ENCODE measurements around the gene LANCL1. TPM values are rescaled to one million over a fixed set of nuclear protein-coding genes. Genes with fewer than 3 reads are reported as not detected.

The LANCL1 gene
- total RNA-seq, 1 experiment from 2014 or later, result 49.9 TPM

GRCh38 chr2:210493528-210493927 lies 17.0 kb upstream of the LANCL1 start:
- no peaks in the 10 kb centered on the region for H3K23me2 ChIP-seq (ENCODE audit: insufficient read length, low read depth, low read length, poor library complexity, severe bottlenecking)
- Mint-ChIP-seq H3K27me3 (ENCODE audit: low read depth) (no peaks in the 10 kb centered on the region), H3K36me3 (ENCODE audit: insufficient read depth in 1 of 3, low read depth in 3 of 3) (no peaks in the 10 kb centered on the region), H3K4me3 (no peak overlapping the region), H3K4me1 (peaks cover 4 to 7% of the 10 kb centered on the region in 2 experiments; a peak in 3 of 4 replicates), H3K27ac (no peak overlapping the region), H3K9me3 (no peaks in the 10 kb centered on the region; a peak in 2 of 5 replicates)
- no peak overlapping the region for H3K56ac ChIP-seq (ENCODE audit: insufficient read length, low read depth, low read length)
- H3K18ac ChIP-seq (ENCODE audit: insufficient read length, low read depth, low read length), result no peak overlapping the region
- no peak overlapping the region for H4K8ac ChIP-seq (replicated peaks; ENCODE audit: insufficient read length, low read depth, low read length)
- no peak overlapping the region for H2BK15ac ChIP-seq (ENCODE audit: low read depth, low read length)
- no peak overlapping the region for H3K23ac ChIP-seq (ENCODE audit: insufficient read length, low read depth, low read length)
- H3K4ac ChIP-seq (ENCODE audit: low read depth, low read length), result no peak overlapping the region
- no peak overlapping the region for H2AK5ac ChIP-seq (ENCODE audit: insufficient read length, low read length)
- H3K4me2 ChIP-seq (ENCODE audit: insufficient read depth, insufficient read length, low read length), result no peak overlapping the region
- no peaks in the 10 kb centered on the region for H3K79me2 ChIP-seq (ENCODE audit: insufficient read depth, low read length)
- H3K14ac ChIP-seq (ENCODE audit: insufficient read depth, low read length), result no peak overlapping the region
- H4K5ac ChIP-seq (ENCODE audit: insufficient read length, low read depth, low read length), result no peak overlapping the region
- H3K9ac ChIP-seq (ENCODE audit: extremely low read depth, insufficient read length, low read length), result no peak overlapping the region
- H3T11ph ChIP-seq (ENCODE audit: low read length), result no peak overlapping the region
- no peak overlapping the region for H2BK12ac ChIP-seq (ENCODE audit: insufficient read length, low read depth, low read length)
- no CpG with 5 or more reads among the region's 3 CpGs for WGBS (ENCODE audit: extremely low coverage, insufficient read length, low lambda C conversion rate)
- no peak overlapping the region for H3K27ac ChIP-seq (ENCODE audit: insufficient read length, low read depth, low read length)
- no peaks in the 10 kb centered on the region for H4K20me1 ChIP-seq (ENCODE audit: control insufficient read depth, insufficient read depth, insufficient read length)
- no peaks in the 10 kb centered on the region; the same call in 1 of the 2 replicates for H3K4me1 ChIP-seq (ENCODE audit: insufficient read depth, low read length)
- H2BK120ac ChIP-seq (ENCODE audit: low read depth, low read length, poor library complexity, severe bottlenecking), result no peak overlapping the region
- H3K79me1 ChIP-seq (ENCODE audit: insufficient read depth, low read depth, low read length, poor library complexity, severe bottlenecking), result no peaks in the 10 kb centered on the region
- no peaks in the 10 kb centered on the region for H3K9me3 ChIP-seq (ENCODE audit: control insufficient read depth, low read depth, low read length)
- no peak for TF ChIP-seq CTCF (conservative IDR thresholded peaks at IDR 0.05)
- no peak overlapping the region for H2BK5ac ChIP-seq (ENCODE audit: insufficient read length, low read length)
- DNase-seq, result no peak
- H2BK20ac ChIP-seq (ENCODE audit: low read depth, low read length, poor library complexity, severe bottlenecking), result no peak overlapping the region
- no peaks in the 10 kb centered on the region for H3K27me3 ChIP-seq (ENCODE audit: insufficient read depth, low read length)
- no peak overlapping the region for H4K91ac ChIP-seq (ENCODE audit: insufficient read length, low read depth, low read length)
- no peak overlapping the region for H2AFZ ChIP-seq (ENCODE audit: low read length)

Data from H9 (cell line).